Neural progenitor cell (in vitro differentiated cells): ENCODE measurements around the gene PDE4A. TPM values are rescaled to one million over a fixed set of nuclear protein-coding genes. Genes with fewer than 3 reads are reported as not detected.

ENCODE experiments used
- DNase-seq: peaks from one replicate; pipeline ENCODE4 v3.0.0-alpha.2; 2016; ENCODE audit warnings: low spot score
- H2AFZ ChIP-seq: fragments of 200-600 bp; sonication (generic); replicated peaks from 2 replicates; pipeline ENCODE4 v1.6.1; 2016; ENCODE audit warnings: antibody characterized with exemption
- H3F3A ChIP-seq: fragments of 200-600 bp; sonication (generic); 2 replicates; pipeline ENCODE4 v1.6.1; 2016; ENCODE audit warnings: antibody characterized with exemption, low read depth
- H3K27ac ChIP-seq: fragments of 200-600 bp; sonication (generic); 2 replicates; pipeline ENCODE4 v1.5.1; 2016; ENCODE audit warnings: mild to moderate bottlenecking
- H3K27me3 ChIP-seq: fragments of 200-600 bp; sonication (generic); 2 replicates; pipeline ENCODE4 v1.6.1; 2016; ENCODE audit warnings: mild to moderate bottlenecking, moderate library complexity
- H3K36me3 ChIP-seq: fragments of 200-600 bp; sonication (generic); 2 replicates; pipeline ENCODE4 v1.5.1; 2016
- H3K4me1 ChIP-seq: fragments of 200-600 bp; sonication (generic); 2 replicates; pipeline ENCODE4 v1.6.1; 2016; ENCODE audit warnings: mixed run types
- H3K4me2 ChIP-seq: fragments of 200-600 bp; sonication (generic); 2 replicates; pipeline ENCODE4 v1.6.1; 2016
- H3K4me3 ChIP-seq: fragments of 200-600 bp; sonication (generic); 2 replicates; pipeline ENCODE4 v1.5.1; 2016
- H3K79me2 ChIP-seq: fragments of 200-600 bp; sonication (generic); 2 replicates; pipeline ENCODE4 v1.6.1; 2016; ENCODE audit warnings: low read depth
- H3K9ac ChIP-seq: fragments of 200-600 bp; sonication (generic); 2 replicates; pipeline ENCODE4 v1.6.1; 2016
- H3K9me3 ChIP-seq: fragments of 200-600 bp; sonication (generic); 2 replicates; pipeline ENCODE4 v1.5.1; 2016; ENCODE audit warnings: low read depth
- H4K20me1 ChIP-seq: fragments of 200-600 bp; sonication (generic); 2 replicates; pipeline ENCODE4 v1.6.1; 2016; ENCODE audit warnings: low read depth
- H3K27ac Mint-ChIP-seq: 3 replicates; pipeline ENCODE4 v1.8.0; 2021; ENCODE audit warnings: mixed read lengths
- H3K27me3 Mint-ChIP-seq: 2 replicates; pipeline ENCODE4 v1.8.0; 2022; ENCODE audit warnings: low read depth, mild to moderate bottlenecking, inconsistent platforms, moderate library complexity, mixed read lengths; ENCODE audit not compliant: insufficient read depth
- H3K36me3 Mint-ChIP-seq: 3 replicates; pipeline ENCODE4 v1.8.0; 2021; ENCODE audit warnings: mixed read lengths
- H3K4me1 Mint-ChIP-seq: 3 replicates; pipeline ENCODE4 v1.8.0; 2021; ENCODE audit warnings: mixed read lengths
- H3K4me3 Mint-ChIP-seq: 3 replicates; pipeline ENCODE4 v1.8.0; 2021; ENCODE audit warnings: mild to moderate bottlenecking, moderate library complexity, mixed read lengths
- H3K9me3 Mint-ChIP-seq: 3 replicates; pipeline ENCODE4 v1.8.0; 2020; ENCODE audit warnings: mixed read lengths
- EZH2 ChIP-seq: fragments of 200-600 bp; sonication (generic); IDR thresholded peaks from 2 replicates; pipeline ENCODE4 v1.6.1; 2017; ENCODE audit warnings: antibody characterized with exemption, mild to moderate bottlenecking, moderate library complexity
- EZH2phosphoT487 ChIP-seq: fragments of 200-600 bp; sonication (generic); IDR thresholded peaks from 2 replicates; pipeline ENCODE4 v1.6.1; 2017; ENCODE audit warnings: antibody characterized with exemption
- microRNA counts: library from miRNA; unstranded; fragments of <30 nt; microRNA quantifications from one replicate; lab custom pipeline; 2016
- microRNA-seq: library from miRNA; unstranded; fragments of <30 nt; microRNA quantifications from one replicate; pipeline ENCODE4, GENCODE V29; 2016
- total RNA-seq: library from RNA; depleted of rRNA; stranded (reverse); fragments of >200 nt; gene quantifications from 2 replicates; pipeline ENCODE4 v1.2.3, GENCODE V29; 2015; ENCODE audit warnings: low replicate concordance
- TF ChIP-seq, protein P1 (sequence below): fragments of 200-600 bp; sonication (generic); IDR thresholded peaks from 2 replicates; pipeline ENCODE4 v1.5.1; 2017; ENCODE audit warnings: antibody characterized with exemption, mild to moderate bottlenecking

The PDE4A gene
- total RNA-seq, 1 donor from 2014 or later: 0.37 TPM

GRCh38 chr19:10518444-10519361 is 98.4 kb downstream of the PDE4A start:
- Histone ChIP-seq H3K4me2 (peak overlapping the region; percentile 76), H3K4me3 (peak overlapping the region; percentile 44), H3K36me3 (no peaks in the 10 kb centered on the region), H2AFZ (peak overlapping the region; percentile 37), H3K79me2 (no peaks in the 10 kb centered on the region), H3K27me3 (peaks cover 74% of the 10 kb centered on the region), H4K20me1 (peaks cover 15% of the 10 kb centered on the region), H3K27ac (no peak overlapping the region), H3K9ac (no peak overlapping the region), H3F3A (peaks cover 26% of the 10 kb centered on the region), H3K9me3 (no peaks in the 10 kb centered on the region), H3K4me1 (peaks cover 21% of the 10 kb centered on the region)
- no peaks in the 10 kb centered on the region for H3K36me3 Mint-ChIP-seq
- peak overlapping the region; percentile 66 for H3K27ac Mint-ChIP-seq
- peaks cover 3% of the 10 kb centered on the region for H3K9me3 Mint-ChIP-seq
- peak overlapping the region; percentile 77 for H3K4me3 Mint-ChIP-seq
- H3K4me1 Mint-ChIP-seq: peaks cover 32% of the 10 kb centered on the region
- TF ChIP-seq EZH2phosphoT487 (no peak), EZH2 (no peak)
- TF ChIP-seq, protein P1, sequence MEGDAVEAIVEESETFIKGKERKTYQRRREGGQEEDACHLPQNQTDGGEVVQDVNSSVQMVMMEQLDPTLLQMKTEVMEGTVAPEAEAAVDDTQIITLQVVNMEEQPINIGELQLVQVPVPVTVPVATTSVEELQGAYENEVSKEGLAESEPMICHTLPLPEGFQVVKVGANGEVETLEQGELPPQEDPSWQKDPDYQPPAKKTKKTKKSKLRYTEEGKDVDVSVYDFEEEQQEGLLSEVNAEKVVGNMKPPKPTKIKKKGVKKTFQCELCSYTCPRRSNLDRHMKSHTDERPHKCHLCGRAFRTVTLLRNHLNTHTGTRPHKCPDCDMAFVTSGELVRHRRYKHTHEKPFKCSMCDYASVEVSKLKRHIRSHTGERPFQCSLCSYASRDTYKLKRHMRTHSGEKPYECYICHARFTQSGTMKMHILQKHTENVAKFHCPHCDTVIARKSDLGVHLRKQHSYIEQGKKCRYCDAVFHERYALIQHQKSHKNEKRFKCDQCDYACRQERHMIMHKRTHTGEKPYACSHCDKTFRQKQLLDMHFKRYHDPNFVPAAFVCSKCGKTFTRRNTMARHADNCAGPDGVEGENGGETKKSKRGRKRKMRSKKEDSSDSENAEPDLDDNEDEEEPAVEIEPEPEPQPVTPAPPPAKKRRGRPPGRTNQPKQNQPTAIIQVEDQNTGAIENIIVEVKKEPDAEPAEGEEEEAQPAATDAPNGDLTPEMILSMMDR: no peak
- DNase-seq: peak; percentile 23
- H3K27me3 Mint-ChIP-seq: peaks cover 27% of the 10 kb centered on the region

MicroRNAs encoded within 50 kb of the gene (microRNA counts, 767-probe panel; counts per million panel counts)
- microRNA hsa-miR-1181 (lab: Ali Mortazavi, UCI): 460 counts per million, percentile 90 among the panel's probes with 10 or more counts

Small RNA genes within 50 kb of the gene (microRNA-seq; reads per million reads assigned to microRNA genes)
- not detected for gene MIR1181

Other genes starting within 250 kb of the PDE4A start
- gene DNMT1, start 225.6 kb upstream of the PDE4A start, total RNA-seq: 203 and 204 TPM in 2 replicates
- gene S1PR2, start 189.2 kb upstream of the PDE4A start, total RNA-seq: 8.5 and 18.8 TPM in 2 replicates
- gene MRPL4, start 168.3 kb upstream of the PDE4A start, total RNA-seq: 22.5 and 57.4 TPM in 2 replicates
- gene ICAM1, start 149.4 kb upstream of the PDE4A start, total RNA-seq: 0.40 and 0.80 TPM in 2 replicates
- 0.15 TPM in 1 of 2 replicates, not detected in the other for gene ICAM4, start 133.6 kb upstream of the PDE4A start, total RNA-seq
- 0.46 TPM in 1 of 2 replicates, not detected in the other for gene ICAM5, start 130.6 kb upstream of the PDE4A start, total RNA-seq
- gene ZGLP1, start 110.7 kb upstream of the PDE4A start, total RNA-seq: 2.4 and 4.6 TPM in 2 replicates
- 7.4 and 11.4 TPM in 2 replicates for gene FDX2, start 104.5 kb upstream of the PDE4A start, total RNA-seq
- gene RAVER1, start 87.0 kb upstream of the PDE4A start, total RNA-seq: 5.4 and 24.3 TPM in 2 replicates
- gene ICAM3, start 80.9 kb upstream of the PDE4A start, total RNA-seq: 1.3 and 3.5 TPM in 2 replicates
- 20.7 and 44.9 TPM in 2 replicates for gene TYK2, start 40.0 kb upstream of the PDE4A start, total RNA-seq
- 142 and 211 TPM in 2 replicates for gene CDC37, start 17.0 kb upstream of the PDE4A start, total RNA-seq
- 25.2 and 41.7 TPM in 2 replicates for gene KEAP1, start 82.8 kb downstream of the PDE4A start, total RNA-seq
- 0.15 and 1.1 TPM in 2 replicates for gene S1PR5, start 96.9 kb downstream of the PDE4A start, total RNA-seq
- gene ATG4D, start 123.4 kb downstream of the PDE4A start, total RNA-seq: 5.1 and 29.6 TPM in 2 replicates
- gene KRI1, start 145.5 kb downstream of the PDE4A start, total RNA-seq: 16.4 and 27.4 TPM in 2 replicates
- 3.4 and 4.4 TPM in 2 replicates for gene CDKN2D, start 148.4 kb downstream of the PDE4A start, total RNA-seq
- gene AP1M2, start 166.8 kb downstream of the PDE4A start, total RNA-seq: 3.6 and 3.9 TPM in 2 replicates
- gene SLC44A2, start 205.0 kb downstream of the PDE4A start, total RNA-seq: 45.6 and 81.8 TPM in 2 replicates
- gene ILF3, start 233.8 kb downstream of the PDE4A start, total RNA-seq: 477 and 633 TPM in 2 replicates